Measurements from ENCODE around the gene SUSD1.

Gene SUSD1

GRCh38 chr9:112064871-112065270 is 110.2 kb downstream of the SUSD1 start:
- FAIRE-seq = no peak

- no peak for FAIRE-seq
Observed at GRCh38 chr9:112063586-112063985, 111.5 kb downstream of the SUSD1 start.

GRCh38 chr9:112063151-112063550 is 111.9 kb downstream of the SUSD1 start:
- FAIRE-seq = no peak

GRCh38 chr9:112061152-112061740 is 113.9 kb downstream of the SUSD1 start:
- no peak for FAIRE-seq

DNA sequence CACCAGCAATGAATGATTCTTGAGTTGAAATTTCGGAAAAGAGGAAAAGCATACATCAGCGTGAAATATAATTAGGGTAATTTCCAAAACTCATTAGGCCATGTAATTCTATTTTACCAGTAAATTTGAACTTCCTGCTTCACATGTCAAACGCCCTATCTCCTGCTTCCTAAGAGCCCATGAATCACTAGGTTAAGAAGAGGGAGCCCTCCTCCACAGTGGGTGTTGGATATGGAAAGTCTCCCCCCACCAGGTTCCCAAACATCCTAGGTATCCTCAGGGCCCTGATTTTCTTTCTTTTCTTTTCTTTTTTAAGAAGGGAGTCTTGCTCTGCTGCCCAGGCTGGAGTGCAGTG is 115.2 kb downstream of the SUSD1 start:
- no peak for FAIRE-seq

DNA sequence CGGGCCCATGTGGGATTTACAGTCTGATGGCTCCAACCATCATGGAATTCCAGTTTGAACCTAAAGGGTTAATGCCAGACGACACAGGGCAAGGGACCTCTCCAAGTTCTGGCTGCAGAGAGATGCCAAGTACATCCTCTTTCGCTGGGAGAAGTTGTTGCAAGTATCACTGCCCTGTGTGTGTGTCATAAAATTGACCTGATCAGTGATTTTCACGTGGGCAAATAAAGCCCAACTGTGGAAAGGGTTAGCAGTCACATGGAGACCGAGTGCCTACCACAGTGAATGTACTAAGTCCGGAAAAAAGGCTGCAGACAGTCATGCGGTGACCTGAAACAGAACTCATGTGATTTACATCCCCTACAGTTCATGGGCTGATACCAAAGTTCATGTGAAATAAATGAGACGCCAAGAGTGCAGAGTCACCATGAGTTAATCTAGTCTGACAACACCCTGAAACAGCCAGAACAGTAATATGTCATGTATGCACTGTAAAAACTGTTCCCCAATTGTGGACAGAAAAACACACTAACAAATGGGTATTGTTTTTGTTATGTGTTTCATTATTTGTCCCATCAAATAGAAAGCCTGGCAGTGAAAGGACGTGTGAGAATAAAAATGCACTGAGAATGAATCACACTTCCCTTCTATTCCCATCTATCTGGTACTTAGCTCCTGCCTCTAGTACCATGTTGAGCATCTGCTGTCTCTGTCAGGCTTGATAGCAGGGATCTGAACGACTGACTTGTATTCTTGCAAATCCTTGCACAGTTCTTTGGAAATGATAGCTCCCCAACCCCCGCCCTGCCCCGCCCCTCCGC is 115.7 kb downstream of the SUSD1 start:
- no peak for FAIRE-seq

DNA sequence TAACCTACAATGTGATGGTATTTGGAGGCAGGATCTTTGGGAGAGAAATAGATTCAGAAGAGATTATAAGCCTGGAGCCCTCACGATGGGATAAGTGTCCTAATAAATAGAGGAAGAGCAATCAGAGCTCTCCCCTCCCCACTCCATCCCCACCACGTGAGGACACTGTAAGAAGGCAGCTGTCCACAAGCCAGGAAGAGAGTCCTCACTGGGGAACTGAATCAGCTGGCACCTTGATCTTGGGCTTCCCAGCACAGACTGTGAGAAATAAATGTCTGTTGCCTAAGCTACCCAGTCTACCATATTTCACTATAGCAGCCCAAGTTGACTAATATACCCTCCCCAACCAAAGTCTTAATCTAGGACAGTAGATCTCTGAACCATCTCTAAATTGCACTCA is 118.1 kb downstream of the SUSD1 start:
- FAIRE-seq = no peak

DNA sequence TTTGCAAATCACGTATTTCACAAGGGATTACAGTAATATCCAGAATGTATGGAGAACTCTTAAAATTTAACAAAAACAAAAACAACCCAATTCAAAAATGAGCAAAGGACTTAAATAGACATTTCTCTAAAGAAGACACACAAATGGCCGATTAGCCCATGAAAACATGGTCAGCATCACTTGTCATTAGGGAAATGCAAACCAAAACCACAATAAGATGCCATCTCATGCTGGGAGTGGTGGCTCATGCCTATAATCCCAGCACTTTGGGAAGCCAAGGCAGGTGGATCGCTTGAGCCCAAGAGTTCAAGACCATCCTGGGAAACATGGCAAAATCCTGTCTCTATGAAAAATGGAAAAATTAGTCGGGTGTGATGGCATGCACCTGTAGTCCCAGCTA is 120.2 kb downstream of the SUSD1 start:
- FAIRE-seq = no peak

- FAIRE-seq = no peak
Observed at GRCh38 chr9:112051812-112052211, 123.3 kb downstream of the SUSD1 start.

GRCh38 chr9:112050544-112051475 is 124.3 kb downstream of the SUSD1 start:
- FAIRE-seq = no peak

DNA sequence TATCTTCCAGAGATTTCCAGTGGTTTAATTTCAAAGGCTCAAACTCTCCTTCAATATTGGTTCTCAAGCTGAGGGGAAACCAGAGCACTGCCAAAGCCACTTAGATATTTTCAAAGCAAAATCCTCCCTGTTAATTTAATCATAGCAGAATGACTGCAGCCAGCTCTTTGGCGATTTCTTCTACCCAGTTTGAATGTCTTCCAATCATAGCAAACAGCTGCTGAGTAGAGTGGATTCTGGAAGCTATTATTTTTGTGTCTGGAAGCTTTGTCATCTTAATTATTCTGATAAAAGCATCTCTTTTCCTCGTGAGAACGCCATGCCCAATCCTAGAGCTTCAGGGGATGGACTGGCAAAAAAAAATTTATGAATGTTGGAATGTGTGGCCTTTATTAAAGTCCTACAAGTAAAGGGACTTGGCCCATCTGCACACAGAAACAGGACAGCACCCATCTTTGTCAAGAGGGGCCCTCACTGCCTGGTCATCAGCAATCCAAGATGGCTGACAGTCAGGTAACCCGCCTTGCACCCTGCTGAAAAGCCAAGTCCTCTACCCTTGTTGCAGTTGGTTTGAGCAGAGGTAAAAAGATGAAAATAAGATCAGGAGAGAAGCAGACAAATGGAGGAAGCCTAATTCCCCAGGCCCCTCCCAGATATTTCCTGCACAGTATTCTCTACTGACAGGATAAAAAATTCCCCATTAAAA is 125.1 kb downstream of the SUSD1 start:
- FAIRE-seq = no peak

GRCh38 chr9:112048924-112049691 is 126.0 kb downstream of the SUSD1 start:
- no peak for FAIRE-seq

- FAIRE-seq = no peak
Observed at GRCh38 chr9:112047538-112048066, 127.5 kb downstream of the SUSD1 start.

DNA sequence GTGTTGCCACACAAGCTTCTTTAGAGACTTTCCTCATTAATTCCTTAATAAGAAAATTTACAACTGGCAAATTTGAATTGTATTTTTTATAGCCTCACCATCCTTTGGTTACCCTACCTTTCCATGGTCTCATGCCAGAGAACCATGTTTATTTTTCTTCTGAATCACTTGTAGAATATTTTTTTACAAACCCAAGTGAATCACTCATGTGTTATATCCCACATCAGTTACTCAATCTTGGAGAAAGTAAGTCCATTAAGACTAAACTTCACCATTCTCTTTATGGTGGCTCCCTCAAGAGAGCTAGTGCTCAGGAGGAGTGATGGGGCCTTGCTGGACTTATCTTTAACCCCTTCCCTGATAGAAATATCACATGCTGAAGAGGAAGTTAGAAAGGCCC is 128.9 kb downstream of the SUSD1 start:
- no peak for FAIRE-seq

DNA sequence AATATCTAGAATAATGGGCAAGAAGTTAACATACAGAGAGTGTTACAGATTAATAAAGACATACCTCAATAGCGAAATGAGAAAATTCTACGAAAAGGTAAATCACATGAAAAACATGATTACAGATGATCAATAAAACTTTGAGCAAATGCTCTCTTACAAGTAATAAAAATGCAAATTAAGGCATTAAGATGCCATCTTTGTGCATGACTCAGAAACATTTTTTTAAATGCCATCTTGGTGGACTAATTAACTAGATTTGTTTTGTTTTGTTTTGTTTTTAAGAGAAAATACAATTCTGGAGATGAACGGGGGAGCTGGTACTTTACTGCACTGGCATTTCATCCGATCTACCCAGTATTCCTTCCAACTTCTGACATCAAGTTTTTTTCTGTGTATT is 130.2 kb downstream of the SUSD1 start:
- FAIRE-seq = no peak

GRCh38 chr9:112044186-112044585 is 130.9 kb downstream of the SUSD1 start:
- no peak for FAIRE-seq

DNA sequence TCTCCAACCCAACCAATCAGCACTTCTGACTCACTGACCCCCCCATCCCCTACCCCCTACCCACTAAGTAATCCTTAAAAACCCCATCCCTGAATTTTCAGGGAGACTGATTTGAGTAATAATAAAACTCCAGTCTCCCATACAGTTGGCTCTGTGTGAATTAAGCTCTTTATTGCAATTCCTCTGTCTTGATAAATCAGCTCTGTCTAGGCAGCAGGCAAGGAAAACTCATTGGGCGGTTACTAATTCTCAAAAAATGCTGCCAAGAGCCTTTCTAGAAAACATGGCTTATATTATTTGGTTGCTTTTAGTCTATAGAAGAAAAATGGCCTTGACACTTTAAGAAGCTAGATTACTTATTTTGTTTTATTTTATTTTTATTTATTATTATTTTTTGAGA is 131.7 kb downstream of the SUSD1 start:
- no peak for FAIRE-seq

GRCh38 chr9:112042769-112043168 is 132.3 kb downstream of the SUSD1 start:
- FAIRE-seq = no peak

- no peak for FAIRE-seq
Observed at GRCh38 chr9:112042244-112042638, 132.9 kb downstream of the SUSD1 start.

DNA sequence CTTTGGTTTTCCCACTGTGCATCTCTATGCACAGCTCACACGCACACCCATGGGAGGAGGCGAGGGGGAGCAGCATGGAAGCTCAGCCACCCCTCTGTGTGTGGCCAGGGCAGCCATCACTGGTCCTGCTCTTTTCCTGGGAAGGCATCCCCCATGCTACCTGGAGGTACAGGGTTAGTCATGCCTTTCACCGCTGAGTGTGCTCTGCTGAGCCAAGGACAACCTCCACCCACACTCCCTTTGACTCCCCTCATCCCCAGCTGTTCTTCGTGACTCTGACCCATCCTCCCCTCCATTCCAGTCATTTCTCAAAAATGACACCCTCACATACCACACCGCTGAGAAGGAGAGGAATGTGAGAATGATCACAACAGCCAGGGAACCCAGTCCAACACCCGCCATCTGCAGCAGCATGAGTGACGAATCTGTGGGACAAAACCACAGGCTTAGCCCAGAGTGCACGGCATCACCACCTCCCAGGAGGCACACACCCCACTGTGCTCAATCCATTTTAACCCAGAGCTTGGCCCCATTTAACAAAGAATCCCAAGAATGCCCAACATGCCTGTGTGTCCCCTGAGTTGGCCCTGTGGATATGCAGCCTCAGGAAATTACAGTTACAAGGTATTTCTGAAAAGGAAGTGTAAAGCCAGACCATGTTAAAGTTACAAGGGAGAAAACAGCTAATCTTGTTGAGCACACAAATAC is 133.4 kb downstream of the SUSD1 start:
- FAIRE-seq = no peak

DNA sequence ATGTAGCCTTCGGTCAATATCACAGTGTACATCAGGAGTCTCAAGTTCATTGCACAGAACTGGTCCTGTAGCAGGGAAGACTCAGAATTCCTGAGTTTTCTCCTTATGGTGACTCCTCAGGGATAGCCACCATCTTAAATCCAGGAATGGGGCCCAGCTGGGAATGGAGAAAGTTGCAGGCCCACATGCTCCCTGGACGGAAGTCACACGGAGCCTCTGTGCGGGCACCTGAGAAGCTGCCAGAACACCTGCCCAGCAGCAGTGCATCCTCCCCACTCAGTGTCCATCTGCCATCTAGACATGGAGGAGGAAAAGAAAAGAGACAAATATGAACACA is 133.9 kb downstream of the SUSD1 start:
- FAIRE-seq = no peak
